Gastroesophageal sphincter (tissue), 4 donors: Measurements from ENCODE around the gene KCNE2. TPM values are rescaled to one million over a fixed set of nuclear protein-coding genes. Genes with fewer than 3 reads are reported as not detected.

ENCODE experiments used
- ATAC-seq: fragments of 150-250 bp; one replicate; pipeline ENCODE4 v1.9.1; 2016; ENCODE audit warnings: mild to moderate bottlenecking, moderate library complexity
- H3K27ac ChIP-seq, 4 donors: fragments of 200-600 bp; sonication (generic) in 3 of 4; 1 replicate in 3 of 4; 2 replicates in 1 of 4; pipeline ENCODE4 v1.5.1; 2016 to 2019
- H3K27me3 ChIP-seq: fragments of 200-600 bp; sonication (generic); one replicate; pipeline ENCODE4 v1.5.1; 2019
- H3K36me3 ChIP-seq, 2 donors: fragments of 200-600 bp; sonication (generic); one replicate each; pipeline ENCODE4 v1.5.1; 2019; ENCODE audit warnings: control low read depth in 1 of 2
- H3K4me1 ChIP-seq, 3 donors: fragments of 200-600 bp; sonication (generic); 1 replicate in 2 of 3; 2 replicates in 1 of 3; pipeline ENCODE4 v1.5.1; 2016 to 2019; ENCODE audit warnings: control low read depth in 2 of 3
- H3K4me3 ChIP-seq, 2 donors: fragments of 200-600 bp; sonication (generic); one replicate each; pipeline ENCODE4 v1.5.1; 2019; ENCODE audit warnings: mild to moderate bottlenecking in 1 of 2, moderate library complexity in 1 of 2
- H3K9me3 ChIP-seq, 3 donors: fragments of 200-600 bp; sonication (generic); one replicate each; pipeline ENCODE4 v1.5.1; 2017 to 2019; ENCODE audit warnings: control low read depth in 2 of 3
- CTCF ChIP-seq, 4 experiments: fragments of 200-600 bp in 2 of 4; fragments of 450-650 bp in 2 of 4; sonication (generic) in 1 of 4; IDR thresholded peaks; one replicate each; pipeline ENCODE4 v1.5.1; 2017 to 2019; ENCODE audit warnings: antibody characterized with exemption in 4 of 4, mild to moderate bottlenecking in 2 of 4, moderate library complexity in 2 of 4
- EP300 ChIP-seq: sonication (generic); formaldehyde crosslinking; IDR thresholded peaks from one replicate; pipeline ENCODE4 v1.6.1; 2017; ENCODE audit warnings: antibody characterized with exemption, mild to moderate bottlenecking
- POLR2A ChIP-seq, 2 donors: fragments of 450-650 bp; IDR thresholded peaks; one replicate each; pipeline ENCODE4 v1.6.1; 2017; ENCODE audit warnings: antibody characterized with exemption in 2 of 2, mild to moderate bottlenecking in 2 of 2, moderate library complexity in 1 of 2
- POLR2AphosphoS5 ChIP-seq: sonication (generic); formaldehyde crosslinking; IDR thresholded peaks from one replicate; pipeline ENCODE4 v1.6.1; 2017; ENCODE audit warnings: antibody characterized with exemption
- WGBS, 2 donors: methylation state at CpG; one replicate each; pipeline ENCODE4 v1.1.5; 2018; ENCODE audit warnings: low coverage in 1 of 2; 5-methylcytosine and 5-hydroxymethylcytosine counted together
- total RNA-seq, 4 donors: library from RNA; depleted of rRNA; stranded (reverse); fragments of >200 nt; gene quantifications; one replicate each; pipeline ENCODE4 v1.1.0, GENCODE V29; 2016

Gene KCNE2
- total RNA-seq, 4 donors from 2014 or later = 1.5 TPM; not detected in 3

DNA sequence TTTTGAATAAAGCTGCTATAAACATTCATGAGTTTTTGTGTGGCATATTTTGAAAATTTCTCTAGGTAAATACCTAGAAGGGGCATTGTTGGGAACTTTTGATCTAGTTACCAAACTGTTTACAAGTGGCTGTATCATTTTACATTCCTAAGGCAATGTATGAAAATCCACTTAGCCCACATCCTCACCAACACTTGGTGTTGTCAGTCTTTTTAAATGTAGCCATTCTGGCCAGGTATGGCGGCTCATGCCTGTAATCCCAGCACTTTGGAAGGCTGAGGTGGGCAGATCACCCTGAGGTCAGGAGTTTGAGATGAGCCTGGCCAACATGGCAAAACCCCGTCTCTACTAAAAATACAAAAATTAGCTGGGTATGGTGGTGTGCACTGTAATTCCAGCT, 5.9 kb upstream of the KCNE2 start:
- TF ChIP-seq POLR2A (IDR thresholded peaks at IDR 0.05) = no peak
- no peak for TF ChIP-seq POLR2AphosphoS5
- TF ChIP-seq CTCF (IDR thresholded peaks at IDR 0.05) = no peak
- H3K27me3 ChIP-seq = no peaks in the 10 kb centered on the region
- ATAC-seq = no peak
- no peaks in the 10 kb centered on the region for H3K36me3 ChIP-seq
- H3K4me3 ChIP-seq = no peak overlapping the region
- H3K9me3 ChIP-seq = no peaks in the 10 kb centered on the region
- no CpG with 5 or more reads among the region's 2 CpGs for WGBS, 2 donors
- H3K4me1 ChIP-seq = peaks cover 0 to 8% (median 0%) of the 10 kb centered on the region in 3 donors
- H3K27ac ChIP-seq = no peak overlapping the region

DNA sequence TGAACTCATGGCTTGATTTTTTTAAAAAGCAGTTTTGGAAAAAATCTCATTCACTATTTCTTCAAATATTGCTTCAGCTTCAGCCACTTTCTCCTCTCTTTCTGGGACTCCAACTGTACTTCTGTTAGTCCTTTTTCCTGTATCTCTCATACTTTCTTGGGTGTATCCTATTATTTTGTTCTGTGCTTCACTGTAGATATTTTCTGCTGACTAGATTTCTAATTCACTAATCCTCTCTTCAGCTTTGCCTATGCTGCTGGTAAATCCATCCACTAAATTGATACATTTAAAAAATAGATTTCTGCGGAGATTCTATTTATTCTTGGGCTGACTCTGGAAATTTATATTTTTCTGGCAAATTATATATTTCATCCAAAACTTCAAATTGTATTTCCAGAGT, 4.9 kb upstream of the KCNE2 start:
- no peak for TF ChIP-seq POLR2AphosphoS5
- no peak for TF ChIP-seq POLR2A (IDR thresholded peaks at IDR 0.05)
- TF ChIP-seq EP300 = no peak
- TF ChIP-seq CTCF (IDR thresholded peaks at IDR 0.05) = no peak
- no peak for ATAC-seq
- no peaks in the 10 kb centered on the region for H3K36me3 ChIP-seq
- no peaks in the 10 kb centered on the region for H3K9me3 ChIP-seq
- H3K27me3 ChIP-seq = no peaks in the 10 kb centered on the region
- peaks cover 0 to 8% (median 0%) of the 10 kb centered on the region in 3 donors for H3K4me1 ChIP-seq
- H3K27ac ChIP-seq = no peak overlapping the region
- 67 to 95% methylated on average over 1 of the region's 1 CpG for WGBS, 2 donors
- H3K4me3 ChIP-seq = no peak overlapping the region

- Histone ChIP-seq H3K27ac (no peak overlapping the region), H3K9me3 (no peaks in the 10 kb centered on the region), H3K4me3 (no peak overlapping the region), H3K27me3 (no peaks in the 10 kb centered on the region), H3K36me3 (no peaks in the 10 kb centered on the region), H3K4me1 (peaks cover 0 to 8% (median 0%) of the 10 kb centered on the region in 3 donors)
- TF ChIP-seq CTCF (IDR thresholded peaks at IDR 0.05) = no peak
- no peak for TF ChIP-seq EP300
- TF ChIP-seq POLR2AphosphoS5 = no peak
- TF ChIP-seq POLR2A (IDR thresholded peaks at IDR 0.05) = no peak
- 83 to 85% methylated on average over 12 of the region's 12 CpGs for WGBS, 2 donors
- ATAC-seq = no peak
These were observed 3.1 kb upstream of the KCNE2 start for GRCh38 chr21:34360488-34361241.

DNA sequence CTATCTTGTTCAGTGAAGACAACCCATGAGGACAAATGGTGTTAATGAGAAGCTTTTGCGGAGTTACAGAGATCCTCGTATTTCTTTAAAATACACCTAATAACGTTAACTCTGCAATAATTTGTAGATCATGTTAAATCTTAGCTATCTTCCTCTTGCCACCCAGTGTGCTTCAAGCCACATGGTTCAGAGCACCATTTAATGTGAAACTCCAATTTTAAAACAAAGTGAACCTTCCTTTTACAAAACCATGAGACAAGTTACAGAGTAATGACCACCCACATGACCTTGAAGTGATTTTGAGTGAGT, 1.7 kb upstream of the KCNE2 start:
- TF ChIP-seq POLR2A (IDR thresholded peaks at IDR 0.05) = no peak
- TF ChIP-seq POLR2AphosphoS5 = no peak
- no peak for TF ChIP-seq CTCF (IDR thresholded peaks at IDR 0.05)
- TF ChIP-seq EP300 = no peak
- H3K9me3 ChIP-seq = no peaks in the 10 kb centered on the region
- H3K4me3 ChIP-seq = no peak overlapping the region
- peak; percentile 19 for ATAC-seq
- H3K27ac ChIP-seq = no peak overlapping the region
- WGBS, 2 donors = 18 to 32% methylated on average over 3 of the region's 3 CpGs
- H3K36me3 ChIP-seq = no peaks in the 10 kb centered on the region
- H3K4me1 ChIP-seq = peaks cover 0 to 8% (median 0%) of the 10 kb centered on the region in 3 donors
- no peaks in the 10 kb centered on the region for H3K27me3 ChIP-seq

- Histone ChIP-seq H3K27me3 (no peaks in the 10 kb centered on the region), H3K36me3 (no peaks in the 10 kb centered on the region), H3K4me3 (no peak overlapping the region), H3K4me1 (peaks cover 0 to 8% (median 0%) of the 10 kb centered on the region in 3 donors), H3K27ac (no peak overlapping the region), H3K9me3 (no peaks in the 10 kb centered on the region)
- 91 to 96% methylated on average over 3 of the region's 3 CpGs for WGBS, 2 donors
- TF ChIP-seq POLR2A (IDR thresholded peaks at IDR 0.05) (no peak), CTCF (IDR thresholded peaks at IDR 0.05) (no peak), POLR2AphosphoS5 (no peak), EP300 (no peak)
- ATAC-seq = no peak
These were observed 1.1 kb upstream of the KCNE2 start for GRCh38 chr21:34362670-34363069.
